ENCODE measurements around the gene ADGRV1. TPM values are rescaled to one million over a fixed set of nuclear protein-coding genes. Genes with fewer than 3 reads are reported as not detected.
"Not testable (repeated sequence)": the region's sequence is repeated elsewhere in the genome, so short reads cannot be mapped to it uniquely, and the experiment has no call there.

ADGRV1 gene
- total RNA-seq, 2 donors from 2014 or later: 16.4 to 20.9 TPM

GRCh38 chr5:91000743-91001142 is 442.1 kb downstream of the ADGRV1 start:
- intact Hi-C loops (cut with DNase I): no loop called here
- Histone ChIP-seq H3K27me3 (replicated peaks; ENCODE audit: insufficient read depth) (no peaks in the 10 kb centered on the region), H3K4me3 (no peak overlapping the region), H3K36me3 (no peaks in the 10 kb centered on the region), H3K4me1 (replicated peaks) (no peaks in the 10 kb centered on the region), H3K9me3 (no peaks in the 10 kb centered on the region), H3K27ac (no peak overlapping the region)
- no peak for TF ChIP-seq POLR2AphosphoS5 (IDR thresholded peaks at IDR 0.05)
- TF ChIP-seq POLR2A (IDR thresholded peaks at IDR 0.05): no peak
- TF ChIP-seq, protein P1, sequence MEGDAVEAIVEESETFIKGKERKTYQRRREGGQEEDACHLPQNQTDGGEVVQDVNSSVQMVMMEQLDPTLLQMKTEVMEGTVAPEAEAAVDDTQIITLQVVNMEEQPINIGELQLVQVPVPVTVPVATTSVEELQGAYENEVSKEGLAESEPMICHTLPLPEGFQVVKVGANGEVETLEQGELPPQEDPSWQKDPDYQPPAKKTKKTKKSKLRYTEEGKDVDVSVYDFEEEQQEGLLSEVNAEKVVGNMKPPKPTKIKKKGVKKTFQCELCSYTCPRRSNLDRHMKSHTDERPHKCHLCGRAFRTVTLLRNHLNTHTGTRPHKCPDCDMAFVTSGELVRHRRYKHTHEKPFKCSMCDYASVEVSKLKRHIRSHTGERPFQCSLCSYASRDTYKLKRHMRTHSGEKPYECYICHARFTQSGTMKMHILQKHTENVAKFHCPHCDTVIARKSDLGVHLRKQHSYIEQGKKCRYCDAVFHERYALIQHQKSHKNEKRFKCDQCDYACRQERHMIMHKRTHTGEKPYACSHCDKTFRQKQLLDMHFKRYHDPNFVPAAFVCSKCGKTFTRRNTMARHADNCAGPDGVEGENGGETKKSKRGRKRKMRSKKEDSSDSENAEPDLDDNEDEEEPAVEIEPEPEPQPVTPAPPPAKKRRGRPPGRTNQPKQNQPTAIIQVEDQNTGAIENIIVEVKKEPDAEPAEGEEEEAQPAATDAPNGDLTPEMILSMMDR (IDR thresholded peaks at IDR 0.05): no peak
- DNase-seq (ENCODE audit: low spot score): no peak
- WGBS: 90% methylated on average over 1 of the region's 1 CpG

DNA sequence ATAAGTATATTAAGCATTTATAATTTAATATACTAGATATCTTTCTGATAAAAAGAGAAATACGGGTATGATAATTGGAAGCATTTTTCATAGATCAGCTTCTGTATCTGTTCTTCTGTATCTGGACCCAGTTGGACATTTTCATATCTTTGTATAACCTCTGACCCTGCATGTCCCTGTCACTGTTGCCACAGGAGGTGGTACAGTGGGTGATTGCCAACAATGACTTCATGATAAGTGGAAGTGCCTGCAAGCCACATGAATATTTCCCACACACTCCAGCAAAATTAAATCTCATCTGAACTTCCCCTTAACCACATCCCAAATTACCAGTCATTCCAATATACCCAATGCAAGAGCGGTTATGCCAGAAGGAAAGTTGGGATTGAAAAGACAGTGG is 448.1 kb downstream of the ADGRV1 start:
- intact Hi-C loops (cut with DNase I): no loop called here
- 97% methylated on average over 2 of the region's 2 CpGs for WGBS
- Histone ChIP-seq H3K9me3 (no peaks in the 10 kb centered on the region), H3K36me3 (no peaks in the 10 kb centered on the region), H3K4me3 (no peak overlapping the region), H3K4me1 (replicated peaks) (no peaks in the 10 kb centered on the region), H3K27me3 (replicated peaks; ENCODE audit: insufficient read depth) (no peaks in the 10 kb centered on the region), H3K27ac (no peak overlapping the region)
- TF ChIP-seq, protein P1 (IDR thresholded peaks at IDR 0.05): no peak
- TF ChIP-seq POLR2A (IDR thresholded peaks at IDR 0.05) (no peak), POLR2AphosphoS5 (IDR thresholded peaks at IDR 0.05) (no peak)
- DNase-seq (ENCODE audit: low spot score): no peak

GRCh38 chr5:91007251-91007650 is 448.7 kb downstream of the ADGRV1 start:
- WGBS: 97% methylated on average over 1 of the region's 1 CpG
- TF ChIP-seq, protein P1 (IDR thresholded peaks at IDR 0.05): no peak
- TF ChIP-seq POLR2AphosphoS5 (IDR thresholded peaks at IDR 0.05): no peak
- TF ChIP-seq POLR2A (IDR thresholded peaks at IDR 0.05): no peak
- intact Hi-C loops (cut with DNase I): no loop called here

GRCh38 chr5:91007780-91008402 is 449.3 kb downstream of the ADGRV1 start:
- intact Hi-C loops (cut with DNase I): no loop called here

More at GRCh38 chr5:91007251-91007650, 448.7 kb downstream of the ADGRV1 start:
- Histone ChIP-seq H3K36me3 (no peaks in the 10 kb centered on the region), H3K27ac (no peak overlapping the region), H3K4me3 (no peak overlapping the region), H3K4me1 (replicated peaks) (no peaks in the 10 kb centered on the region), H3K27me3 (replicated peaks; ENCODE audit: insufficient read depth) (no peaks in the 10 kb centered on the region), H3K9me3 (no peaks in the 10 kb centered on the region)
- DNase-seq (ENCODE audit: low spot score): no peak

GRCh38 chr5:91010090-91010489 is 451.5 kb downstream of the ADGRV1 start:
- Histone ChIP-seq H3K4me3 (no peak overlapping the region), H3K4me1 (replicated peaks) (no peaks in the 10 kb centered on the region), H3K27ac (no peak overlapping the region), H3K27me3 (replicated peaks; ENCODE audit: insufficient read depth) (no peaks in the 10 kb centered on the region), H3K36me3 (no peaks in the 10 kb centered on the region), H3K9me3 (no peaks in the 10 kb centered on the region)
- intact Hi-C loops (cut with DNase I): loop anchor here (10.0 kb wide), 1 partner anchor 65 kb away; no protein-coding TSS in a partner anchor
- no peak for TF ChIP-seq POLR2AphosphoS5 (IDR thresholded peaks at IDR 0.05)
- TF ChIP-seq POLR2A (IDR thresholded peaks at IDR 0.05): no peak
- DNase-seq (ENCODE audit: low spot score): no peak
- 60% methylated on average over 2 of the region's 2 CpGs for WGBS

More at GRCh38 chr5:91007780-91008402, 449.3 kb downstream of the ADGRV1 start:
- Histone ChIP-seq H3K4me1 (replicated peaks) (no peaks in the 10 kb centered on the region), H3K27ac (no peak overlapping the region), H3K4me3 (no peak overlapping the region), H3K9me3 (no peaks in the 10 kb centered on the region), H3K36me3 (no peaks in the 10 kb centered on the region), H3K27me3 (replicated peaks; ENCODE audit: insufficient read depth) (no peaks in the 10 kb centered on the region)
- TF ChIP-seq POLR2AphosphoS5 (IDR thresholded peaks at IDR 0.05): no peak
- no peak for TF ChIP-seq POLR2A (IDR thresholded peaks at IDR 0.05)
- no peak for DNase-seq (ENCODE audit: low spot score)
- 58% methylated on average over 6 of the region's 6 CpGs for WGBS

DNA sequence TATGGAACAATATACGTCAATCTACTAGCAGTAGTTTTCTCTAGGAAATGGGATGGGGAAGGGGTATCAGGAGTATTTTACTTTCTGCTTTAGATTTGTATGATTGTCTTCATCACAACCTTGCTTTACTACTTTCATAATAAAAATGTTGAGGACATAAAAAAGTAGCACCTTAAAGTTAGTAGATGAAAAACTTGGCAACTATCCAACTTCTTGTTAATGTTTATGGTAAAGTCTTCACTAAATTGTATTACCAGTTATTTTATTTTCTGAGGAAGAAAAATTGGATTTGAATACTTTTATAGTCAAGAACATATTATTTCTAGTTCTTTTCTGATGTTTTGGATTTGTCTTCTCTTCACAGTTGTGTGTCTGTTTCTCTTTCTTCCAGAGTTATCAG is 452.4 kb downstream of the ADGRV1 start:
- Histone ChIP-seq H3K36me3 (no peaks in the 10 kb centered on the region), H3K27me3 (replicated peaks; ENCODE audit: insufficient read depth) (no peaks in the 10 kb centered on the region), H3K9me3 (no peaks in the 10 kb centered on the region), H3K4me3 (no peak overlapping the region), H3K27ac (no peak overlapping the region), H3K4me1 (replicated peaks) (no peaks in the 10 kb centered on the region)
- TF ChIP-seq POLR2A (IDR thresholded peaks at IDR 0.05) (no peak), POLR2AphosphoS5 (IDR thresholded peaks at IDR 0.05) (no peak)
- TF ChIP-seq, protein P1 (IDR thresholded peaks at IDR 0.05): no peak
- no peak for DNase-seq (ENCODE audit: low spot score)
- intact Hi-C loops (cut with DNase I): loop anchor here (10.0 kb wide), 1 partner anchor 66 kb away; no protein-coding TSS in a partner anchor
- WGBS: 96% methylated on average over 1 of the region's 1 CpG

GRCh38 chr5:91012867-91013266 is 454.3 kb downstream of the ADGRV1 start:
- not testable (repeated sequence) for H3K27me3 ChIP-seq (replicated peaks; ENCODE audit: insufficient read depth); DNase-seq (ENCODE audit: low spot score); H3K9me3 ChIP-seq; H3K27ac ChIP-seq; H3K4me3 ChIP-seq; H3K4me1 ChIP-seq (replicated peaks); H3K36me3 ChIP-seq
- 91% methylated on average over 1 of the region's 1 CpG for WGBS
- intact Hi-C loops (cut with DNase I): loop anchor here (10.0 kb wide), 1 partner anchor 68 kb away; no protein-coding TSS in a partner anchor

Data from prostate gland (tissue), 2 donors.